Skeletal muscle satellite cell (primary cell): Measurements from ENCODE around the gene PSME2. TPM values are rescaled to one million over a fixed set of nuclear protein-coding genes. Genes with fewer than 3 reads are reported as not detected.
A peak's percentile ranks its signal among the peaks of the same experiment; 100 is the strongest.

Experiments
- H3K27me3 ChIP-seq: 2 replicates; pipeline ENCODE4 v1.7.0; 2013; ENCODE audit warnings: low read length; ENCODE audit not compliant: control insufficient read depth, insufficient read depth
- H3K36me3 ChIP-seq: 2 replicates; pipeline ENCODE4 v1.7.0; 2013; ENCODE audit warnings: mild to moderate bottlenecking, control low read depth, low read length; ENCODE audit not compliant: insufficient read depth
- H3K4me1 ChIP-seq: 2 replicates; pipeline ENCODE4 v1.7.0; 2013; ENCODE audit warnings: low read length; ENCODE audit not compliant: control insufficient read depth, insufficient read depth
- H3K4me2 ChIP-seq: 2 replicates; pipeline ENCODE4 v1.7.0; 2013; ENCODE audit warnings: mild to moderate bottlenecking, low read length
- H3K4me3 ChIP-seq: 2 replicates; pipeline ENCODE4 v1.7.0; 2013; ENCODE audit warnings: low read length
- H3K9ac ChIP-seq: 2 replicates; pipeline ENCODE4 v1.7.0; 2013; ENCODE audit warnings: mild to moderate bottlenecking, low read depth, low read length, moderate library complexity
- H3K9me3 ChIP-seq: replicated peaks from 2 replicates; pipeline ENCODE4 v1.7.0; 2013; ENCODE audit warnings: mild to moderate bottlenecking, control low read depth, low read length
- total RNA-seq: library from RNA; depleted of rRNA; stranded (reverse); fragments of >200 nt; gene quantifications from 2 replicates; pipeline ENCODE4 v1.2.3, GENCODE V29; 2012; rRNA removed

The PSME2 gene, protein sequence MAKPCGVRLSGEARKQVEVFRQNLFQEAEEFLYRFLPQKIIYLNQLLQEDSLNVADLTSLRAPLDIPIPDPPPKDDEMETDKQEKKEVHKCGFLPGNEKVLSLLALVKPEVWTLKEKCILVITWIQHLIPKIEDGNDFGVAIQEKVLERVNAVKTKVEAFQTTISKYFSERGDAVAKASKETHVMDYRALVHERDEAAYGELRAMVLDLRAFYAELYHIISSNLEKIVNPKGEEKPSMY
- total RNA-seq, result 79.9 and 122 TPM in 2 replicates

DNA sequence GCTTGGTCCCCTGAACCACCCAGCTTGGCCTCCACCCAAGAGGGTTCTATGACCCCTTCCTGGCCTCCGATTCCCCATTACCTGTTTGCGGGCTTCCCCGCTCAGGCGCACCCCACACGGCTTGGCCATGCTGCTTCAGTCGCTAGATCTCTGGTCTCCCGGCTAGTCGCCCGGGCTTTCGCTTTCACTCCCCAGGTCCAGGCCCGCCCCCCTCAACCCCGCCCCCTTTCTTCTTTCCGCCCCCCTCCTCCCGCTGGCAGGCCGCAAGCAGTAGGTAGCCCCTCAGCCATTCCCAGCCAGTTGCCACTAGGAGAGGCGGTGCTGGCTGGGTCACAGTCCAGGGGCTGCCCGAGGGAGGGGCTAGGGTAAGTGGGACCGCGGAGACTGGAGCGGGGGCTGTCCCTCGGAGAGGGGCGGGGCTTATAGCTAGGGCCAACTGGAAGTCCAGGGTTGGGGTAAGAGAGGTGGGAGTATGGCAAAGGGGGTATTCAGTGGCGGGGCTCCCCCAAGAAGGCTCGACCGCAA, at the start of gene PSME2:
PSME2 (minus strand) TSS at position 158 of the 525 bp plus-strand sequence; CDS start at position 129, 29 bp downstream.
- peak within 1 kb of the TSS; percentile 95 for H3K4me2 ChIP-seq
- peak within 1 kb of the TSS; percentile 93 for H3K4me3 ChIP-seq
- no peaks in the 10 kb centered on the region for H3K9me3 ChIP-seq
- H3K36me3 ChIP-seq, result peaks cover 30% of the 10 kb centered on the region
- peak within 1 kb of the TSS; percentile 90 for H3K9ac ChIP-seq
- H3K27me3 ChIP-seq, result no peaks in the 10 kb centered on the region
- peaks cover 34% of the 10 kb centered on the region for H3K4me1 ChIP-seq

DNA sequence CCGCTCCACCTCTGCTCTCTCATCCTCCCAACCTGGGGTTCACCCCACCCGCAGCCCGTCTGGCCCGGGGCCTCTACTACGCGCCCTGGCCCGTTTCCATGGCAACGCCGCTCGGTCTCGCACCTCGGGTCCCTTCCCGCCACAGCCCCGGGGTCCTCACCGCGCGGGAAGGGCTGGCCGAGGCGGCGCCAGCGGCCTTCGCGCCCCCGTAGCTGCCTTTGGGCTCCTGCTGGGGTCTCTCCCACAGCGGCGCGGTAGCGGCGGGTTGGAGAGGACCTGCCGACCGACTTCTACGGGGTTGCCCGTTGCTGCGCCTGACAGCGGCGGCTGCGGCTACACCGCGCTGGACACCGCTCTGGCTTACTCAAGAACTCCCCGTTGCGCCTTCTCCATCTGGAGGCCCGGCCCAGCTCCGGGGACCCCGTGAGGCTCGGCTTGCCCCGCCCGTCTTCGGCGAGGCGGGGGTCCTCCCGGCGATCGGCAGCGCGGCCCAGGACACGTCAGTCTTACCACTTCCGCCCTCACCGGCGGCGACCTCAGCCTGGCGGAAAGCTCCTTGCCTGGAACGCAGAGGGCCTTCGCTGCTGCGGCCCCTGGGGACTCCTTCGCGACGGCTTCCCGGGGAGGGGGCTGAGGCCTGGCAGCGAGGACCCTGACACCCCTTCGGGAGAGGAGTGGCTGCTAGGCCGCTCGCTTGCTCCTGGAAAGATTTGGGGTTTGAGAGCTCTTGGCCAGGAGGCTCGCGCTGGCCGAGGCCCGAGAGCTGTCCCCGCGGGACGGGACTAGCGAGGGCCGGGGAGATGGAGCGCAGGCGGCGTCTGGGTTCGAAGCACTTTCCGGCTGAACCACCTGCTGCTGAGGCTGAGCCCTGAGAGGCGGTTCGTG, 49.0 kb upstream of the PSME2 start, which contains the start of gene TM9SF1:
TM9SF1 (minus strand) TSS at position 256 of the 885 bp plus-strand sequence. CDS start 422 bp downstream, outside the sequence.
- peak within 1 kb of the TSS; percentile 95 for H3K4me2 ChIP-seq
- no peaks in the 10 kb centered on the region for H3K9me3 ChIP-seq
- H3K4me3 ChIP-seq, result peak within 1 kb of the TSS; percentile 94
- H3K36me3 ChIP-seq, result peaks cover 16% of the 10 kb centered on the region
- no peaks in the 10 kb centered on the region for H3K27me3 ChIP-seq
- peak within 1 kb of the TSS; percentile 99 for H3K9ac ChIP-seq
- H3K4me1 ChIP-seq, result peaks cover 16% of the 10 kb centered on the region

- Histone ChIP-seq H3K9me3 (no peaks in the 10 kb centered on the region), H3K4me2 (peak overlapping the region; percentile 95), H3K27me3 (no peaks in the 10 kb centered on the region), H3K9ac (peak overlapping the region; percentile 99), H3K4me1 (peaks cover 16% of the 10 kb centered on the region), H3K36me3 (peaks cover 18% of the 10 kb centered on the region), H3K4me3 (peak overlapping the region; percentile 94)
These were observed 48.4 kb upstream of the PSME2 start for GRCh38 chr14:24194873-24195185.

- Histone ChIP-seq H3K4me3 (peak overlapping the region; percentile 94), H3K36me3 (peaks cover 16% of the 10 kb centered on the region), H3K9ac (peak overlapping the region; percentile 99), H3K9me3 (no peaks in the 10 kb centered on the region), H3K27me3 (no peaks in the 10 kb centered on the region), H3K4me1 (peaks cover 16% of the 10 kb centered on the region), H3K4me2 (peak overlapping the region; percentile 95)
These were observed 47.9 kb upstream of the PSME2 start for GRCh38 chr14:24194186-24194872.

DNA sequence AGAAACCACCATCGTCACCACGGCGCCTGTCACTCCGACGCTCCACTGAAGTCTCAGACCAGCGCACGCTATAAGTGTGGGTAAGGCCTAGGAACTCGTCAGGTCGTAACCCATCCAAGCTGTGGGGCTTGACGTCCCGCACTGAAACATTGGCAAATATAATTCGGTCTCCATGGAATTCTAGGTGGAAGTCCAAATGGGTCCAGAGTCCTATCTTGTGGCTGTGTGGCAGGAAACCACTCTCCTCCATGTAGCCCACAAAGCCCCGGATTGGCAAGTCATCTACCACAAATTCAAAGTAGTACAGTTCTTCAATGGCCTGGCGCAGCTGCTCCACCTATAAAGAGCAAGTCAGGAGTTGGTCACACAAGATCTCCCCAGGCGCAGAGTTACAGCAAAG, 46.5 kb upstream of the PSME2 start:
- no peak overlapping the region for H3K9ac ChIP-seq
- H3K4me1 ChIP-seq, result peaks cover 25% of the 10 kb centered on the region

GRCh38 chr14:24190416-24190815, 44.0 kb upstream of the PSME2 start:
- H3K4me3 ChIP-seq, result no peak overlapping the region
- peaks cover 28% of the 10 kb centered on the region for H3K4me1 ChIP-seq
- H3K36me3 ChIP-seq, result peaks cover 35% of the 10 kb centered on the region
- H3K9me3 ChIP-seq, result no peaks in the 10 kb centered on the region
- H3K9ac ChIP-seq, result no peak overlapping the region
- H3K4me2 ChIP-seq, result no peak overlapping the region
- H3K27me3 ChIP-seq, result no peaks in the 10 kb centered on the region

More for the DNA sequence above, 46.5 kb upstream of the PSME2 start:
- Histone ChIP-seq H3K27me3 (no peaks in the 10 kb centered on the region), H3K4me3 (no peak overlapping the region), H3K36me3 (peaks cover 16% of the 10 kb centered on the region), H3K9me3 (no peaks in the 10 kb centered on the region), H3K4me2 (no peak overlapping the region)

DNA sequence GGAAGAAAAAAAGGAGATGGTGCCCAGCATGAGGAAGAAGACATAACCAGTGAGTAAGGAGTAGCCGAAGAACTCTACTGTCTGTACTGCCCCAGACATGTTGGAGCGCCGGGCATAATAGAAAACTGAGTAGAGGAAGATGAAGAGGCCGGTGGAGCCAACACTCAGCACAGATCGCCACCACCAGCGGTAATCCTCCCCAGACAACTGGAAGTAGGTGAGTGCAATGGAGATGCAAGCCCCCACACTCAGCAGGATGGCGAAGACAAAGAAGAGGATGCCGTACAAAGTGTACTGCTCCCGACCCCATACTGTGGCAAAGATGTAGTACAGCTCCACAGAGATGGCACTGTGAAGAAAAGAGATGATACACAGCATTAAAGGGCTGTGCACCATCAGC, 43.0 kb upstream of the PSME2 start:
- peak overlapping the region; percentile 35 for H3K9ac ChIP-seq

GRCh38 chr14:24189059-24189375, 42.6 kb upstream of the PSME2 start:
- Histone ChIP-seq H3K4me3 (no peak overlapping the region), H3K9ac (peak overlapping the region; percentile 35), H3K4me2 (peak overlapping the region; percentile 96), H3K4me1 (peaks cover 17% of the 10 kb centered on the region), H3K36me3 (peaks cover 49% of the 10 kb centered on the region), H3K9me3 (no peaks in the 10 kb centered on the region), H3K27me3 (no peaks in the 10 kb centered on the region)

More for the DNA sequence above, 43.0 kb upstream of the PSME2 start:
- peak overlapping the region; percentile 96 for H3K4me2 ChIP-seq
- no peaks in the 10 kb centered on the region for H3K27me3 ChIP-seq
- peaks cover 44% of the 10 kb centered on the region for H3K36me3 ChIP-seq
- H3K4me1 ChIP-seq, result peaks cover 22% of the 10 kb centered on the region
- no peak overlapping the region for H3K4me3 ChIP-seq
- no peaks in the 10 kb centered on the region for H3K9me3 ChIP-seq

GRCh38 chr14:24188251-24189058, 42.0 kb upstream of the PSME2 start, which contains the start of gene IPO4:
Gene IPO4, minus strand, starts transcription at chr14:24188816. Its CDS starts 29 bp downstream, at chr14:24188787.
- Histone ChIP-seq H3K4me3 (peak within 1 kb of the TSS; percentile 82), H3K36me3 (peaks cover 52% of the 10 kb centered on the region), H3K9ac (peak within 1 kb of the TSS; percentile 84), H3K4me2 (peak within 1 kb of the TSS; percentile 96), H3K4me1 (peaks cover 15% of the 10 kb centered on the region), H3K9me3 (no peaks in the 10 kb centered on the region), H3K27me3 (no peaks in the 10 kb centered on the region)

DNA sequence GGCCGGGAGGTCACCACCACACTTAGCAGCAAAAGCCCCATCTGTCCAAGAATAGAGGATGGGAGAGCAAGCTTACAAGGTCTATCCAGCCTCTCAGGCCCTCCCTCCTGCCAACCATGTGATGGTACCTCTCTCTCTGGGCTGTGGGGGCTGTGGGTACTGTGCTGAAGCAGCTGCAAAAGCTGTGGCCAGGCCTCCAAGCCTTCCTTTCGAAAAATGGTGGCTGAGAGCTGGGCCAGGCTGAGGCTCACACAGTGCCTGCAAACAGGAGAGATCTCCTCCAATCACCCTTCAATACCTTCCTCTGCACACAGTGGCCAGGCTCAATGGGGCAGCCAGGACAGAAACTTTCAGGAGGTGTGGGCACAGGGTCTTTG, 41.1 kb upstream of the PSME2 start:
- Histone ChIP-seq H3K4me2 (peak overlapping the region; percentile 96), H3K36me3 (peaks cover 51% of the 10 kb centered on the region), H3K9me3 (no peaks in the 10 kb centered on the region), H3K27me3 (no peaks in the 10 kb centered on the region), H3K4me1 (peaks cover 15% of the 10 kb centered on the region), H3K9ac (peak overlapping the region; percentile 84), H3K4me3 (peak overlapping the region; percentile 82)
